Mesendoderm (in vitro differentiated cells): Measurements from ENCODE around the gene DZIP3. TPM values are rescaled to one million over a fixed set of nuclear protein-coding genes. Genes with fewer than 3 reads are reported as not detected.

Experiments
- small RNA-seq: library from polyadenylated mRNA; stranded (forward); fragments of <200 nt; extraction: miRNeasy Mini kit (QIAGEN cat#:217004); gene quantifications from one replicate; pipeline ENCODE3, GENCODE V24; 2013; ENCODE audit not compliant: insufficient read depth

DZIP3 gene

Small RNAs within 50 kb of the gene (small RNA-seq; reads per million reads assigned to genes)
- gene AC092185.1 (not detected), gene RF00156 (not detected)
